ENCODE measurements around the gene AIRE.

AIRE gene

GRCh38 chr21:44305691-44306090 lies 20.0 kb downstream of the AIRE start:
- no peak for DNase-seq (ENCODE audit: low spot score)

- no peak for DNase-seq (ENCODE audit: low spot score)
Measured at GRCh38 chr21:44306936-44307704, 21.4 kb downstream of the AIRE start.

GRCh38 chr21:44310628-44311507 lies 25.2 kb downstream of the AIRE start:
- no peak for DNase-seq (ENCODE audit: low spot score)

DNA sequence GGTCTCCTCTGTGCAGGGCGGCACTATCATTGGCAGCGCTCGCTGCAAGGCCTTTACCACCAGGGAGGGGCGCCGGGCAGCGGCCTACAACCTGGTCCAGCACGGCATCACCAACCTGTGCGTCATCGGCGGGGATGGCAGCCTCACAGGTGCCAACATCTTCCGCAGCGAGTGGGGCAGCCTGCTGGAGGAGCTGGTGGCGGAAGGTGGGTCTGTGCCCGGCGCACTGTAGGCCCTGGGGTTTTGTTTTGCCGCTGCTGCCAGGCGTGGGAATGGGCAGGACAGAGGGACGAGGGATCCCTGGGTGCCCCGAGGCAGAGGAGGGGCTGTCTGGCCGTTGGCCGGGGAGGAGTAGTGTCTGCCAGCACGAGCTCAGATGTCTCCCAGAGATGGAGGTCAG lies 26.4 kb downstream of the AIRE start:
- no peak for DNase-seq (ENCODE audit: low spot score)

- DNase-seq (ENCODE audit: low spot score): no peak
Measured at GRCh38 chr21:44312716-44313115, 27.0 kb downstream of the AIRE start.

DNA sequence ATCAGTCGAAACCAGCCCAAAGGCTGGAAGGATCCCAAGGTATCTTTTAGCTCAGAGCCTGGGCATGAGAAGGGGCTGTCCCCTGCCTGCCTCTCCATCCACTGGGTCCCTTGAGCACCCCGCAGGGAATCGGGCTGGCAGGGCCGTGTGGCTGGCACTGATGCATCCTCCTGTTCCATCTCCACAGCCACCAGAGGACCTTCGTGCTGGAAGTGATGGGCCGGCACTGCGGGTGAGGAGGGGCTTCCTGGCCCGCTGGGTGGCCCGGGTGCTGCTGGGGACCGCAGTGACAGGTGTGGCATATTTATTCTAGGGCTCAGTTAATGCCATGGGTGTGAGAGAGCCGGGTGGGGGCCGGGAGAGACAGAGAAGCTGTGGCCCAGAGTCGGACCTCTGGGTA lies 27.8 kb downstream of the AIRE start:
- DNase-seq (ENCODE audit: low spot score): no peak

- DNase-seq (ENCODE audit: low spot score): no peak
Measured at GRCh38 chr21:44314128-44314527, 28.5 kb downstream of the AIRE start.

- no peak for DNase-seq (ENCODE audit: low spot score)
Measured at GRCh38 chr21:44314561-44314960, 28.9 kb downstream of the AIRE start.

GRCh38 chr21:44315691-44316203 lies 30.1 kb downstream of the AIRE start:
- no peak for DNase-seq (ENCODE audit: low spot score)

DNA sequence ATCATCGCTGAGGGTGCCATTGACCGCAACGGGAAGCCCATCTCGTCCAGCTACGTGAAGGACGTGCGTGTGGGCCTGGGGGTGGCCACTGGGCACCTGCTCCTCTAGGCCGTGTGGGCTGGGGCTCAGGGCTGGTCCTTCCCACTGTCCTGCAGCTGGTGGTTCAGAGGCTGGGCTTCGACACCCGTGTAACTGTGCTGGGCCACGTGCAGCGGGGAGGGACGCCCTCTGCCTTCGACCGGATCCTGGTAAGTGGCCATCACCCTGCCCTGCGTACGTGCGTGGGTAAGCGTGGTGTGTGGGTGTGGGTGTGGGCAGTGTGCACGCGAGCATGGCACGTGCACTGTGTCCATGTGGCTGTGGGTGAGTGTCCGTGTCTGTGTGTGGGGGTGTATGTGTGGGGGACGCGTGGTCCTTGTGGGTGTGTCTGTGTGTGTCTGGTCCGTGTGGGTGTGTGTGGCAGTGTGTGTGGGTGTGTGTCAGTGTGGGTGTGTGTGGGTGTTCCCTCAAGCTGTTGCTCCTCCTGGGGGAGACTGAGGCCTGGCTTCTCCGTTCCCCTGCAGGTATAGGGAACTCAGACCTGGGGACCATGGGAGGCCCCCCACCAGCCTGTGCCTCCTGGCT lies 30.7 kb downstream of the AIRE start:
- DNase-seq (ENCODE audit: low spot score): no peak

GRCh38 chr21:44317241-44317782 lies 31.6 kb downstream of the AIRE start:
- no peak for DNase-seq (ENCODE audit: low spot score)

- no peak for DNase-seq (ENCODE audit: low spot score)
Measured at GRCh38 chr21:44317871-44318270, 32.2 kb downstream of the AIRE start.

DNA sequence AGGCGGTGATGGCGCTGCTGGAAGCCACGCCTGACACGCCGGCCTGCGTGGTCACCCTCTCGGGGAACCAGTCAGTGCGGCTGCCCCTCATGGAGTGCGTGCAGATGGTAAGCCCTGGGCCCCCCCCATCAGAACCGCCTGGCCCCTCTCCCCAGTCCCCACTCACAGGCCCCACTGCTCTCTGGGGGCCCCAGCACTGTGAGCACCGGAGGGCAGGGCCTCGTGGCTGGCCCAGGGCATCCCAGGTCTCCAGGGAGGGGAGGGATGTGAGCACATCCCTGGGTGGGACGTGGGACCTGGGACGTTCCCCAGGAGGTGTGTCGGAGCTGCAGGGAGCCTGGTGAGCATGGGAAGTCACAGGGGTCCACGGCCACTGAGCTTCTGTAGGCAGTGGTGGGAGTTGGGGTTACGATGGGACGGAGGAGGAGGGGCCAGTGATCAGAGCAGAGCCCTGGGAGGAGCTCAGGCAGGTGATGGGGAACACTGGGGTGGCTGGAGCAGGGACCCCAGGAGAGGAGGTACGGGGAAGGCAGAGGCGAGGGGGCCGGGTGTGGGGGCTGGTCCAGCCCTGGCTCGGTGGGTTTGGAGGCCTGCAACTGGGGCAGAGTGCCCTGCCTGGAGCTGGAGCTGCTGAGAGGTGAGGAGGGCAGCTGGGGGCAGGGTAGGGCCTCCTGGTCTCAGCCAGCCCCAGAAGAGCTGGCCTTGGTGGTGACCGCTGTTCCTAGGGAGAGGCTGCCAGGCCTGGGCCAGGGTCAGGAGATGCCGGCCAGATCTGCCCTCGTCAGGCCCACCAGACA lies 33.0 kb downstream of the AIRE start:
- no peak for DNase-seq (ENCODE audit: low spot score)

DNA sequence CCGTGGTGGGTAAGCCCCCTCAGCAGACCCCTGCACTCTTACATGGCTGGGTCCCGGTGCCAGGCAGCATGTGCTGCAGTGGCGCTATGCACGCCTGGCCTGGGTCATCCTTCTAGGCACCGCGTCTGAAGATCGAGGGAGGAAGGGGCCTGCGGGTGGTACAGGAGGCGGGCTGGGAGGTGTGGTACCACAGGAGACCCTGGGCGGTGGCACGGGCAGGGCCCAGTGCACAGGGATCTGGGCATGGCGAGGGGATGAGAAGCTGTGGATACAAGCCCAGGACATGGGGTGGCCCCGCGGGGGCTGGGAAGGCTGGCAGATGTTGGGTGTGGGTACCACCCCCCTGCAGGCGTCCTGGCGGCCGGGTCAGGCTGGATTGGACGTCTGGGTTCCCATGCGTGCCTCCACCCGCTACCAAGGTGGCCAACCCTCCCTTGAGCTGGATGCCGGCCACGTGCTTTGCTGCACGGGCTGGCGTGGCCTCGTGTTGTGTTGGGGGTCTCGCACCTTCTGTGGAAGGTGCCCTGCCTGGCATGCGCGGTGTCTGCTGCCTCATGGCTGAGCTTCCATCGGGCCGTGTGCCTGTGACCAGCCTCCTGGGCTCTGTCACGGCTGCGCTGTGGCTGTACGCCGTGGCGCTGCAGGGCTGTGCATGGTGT lies 33.9 kb downstream of the AIRE start:
- no peak for DNase-seq (ENCODE audit: low spot score)

- no peak for DNase-seq (ENCODE audit: low spot score)
Measured at GRCh38 chr21:44320847-44321246, 35.2 kb downstream of the AIRE start.

- DNase-seq (ENCODE audit: low spot score): no peak
Measured at GRCh38 chr21:44321846-44322450, 36.3 kb downstream of the AIRE start.

- no peak for DNase-seq (ENCODE audit: low spot score)
Measured at GRCh38 chr21:44322621-44323325, 37.1 kb downstream of the AIRE start.

GRCh38 chr21:44323591-44323990 lies 37.9 kb downstream of the AIRE start:
- no peak for DNase-seq (ENCODE audit: low spot score)

GRCh38 chr21:44324106-44324853 lies 38.6 kb downstream of the AIRE start:
- DNase-seq (ENCODE audit: low spot score): no peak

Measured in AG08396 (cell line).